SK-N-MC (cell line): ENCODE results near the gene SLC25A36.
"Not testable (repeated sequence)": the region's sequence is repeated elsewhere in the genome, so short reads cannot be mapped to it uniquely, and the experiment has no call there.

Source experiments
- DNase-seq: peaks from one replicate; pipeline ENCODE4 v3.0.0-alpha.2; 2011; ENCODE audit warnings: low read depth, low spot score
- H3K27ac ChIP-seq: fragments of 200-600 bp; sonication (generic); 2 replicates; pipeline ENCODE4 v1.5.1; 2016; ENCODE audit warnings: mixed run types
- H3K36me3 ChIP-seq: fragments of 200-600 bp; sonication (generic); 2 replicates; pipeline ENCODE4 v1.6.1; 2017; ENCODE audit warnings: antibody characterized with exemption, low read length, mixed read lengths; ENCODE audit not compliant: insufficient read depth
- H3K4me3 ChIP-seq: fragments of 200-600 bp; sonication (generic); 2 replicates; pipeline ENCODE4 v1.5.1; 2016
- H3K9ac ChIP-seq: fragments of 200-600 bp; sonication (generic); 2 replicates; pipeline ENCODE4 v1.8.0; 2017; ENCODE audit warnings: mixed run types, mixed read lengths; ENCODE audit not compliant: insufficient read length
- H3K9me3 ChIP-seq: fragments of 200-600 bp; sonication (generic); 2 replicates; pipeline ENCODE4 v1.6.1; 2017; ENCODE audit warnings: low read depth, mild to moderate bottlenecking, antibody characterized with exemption, low read length, moderate library complexity, mixed read lengths
- EZH2 ChIP-seq: fragments of 200-600 bp; sonication (generic); IDR thresholded peaks from one replicate; pipeline ENCODE4 v1.6.1; 2017; ENCODE audit warnings: antibody characterized with exemption
- FOXP2 ChIP-seq: optimal IDR thresholded peaks from 2 replicates; pipeline ENCODE3; 2011; ENCODE audit warnings: mild to moderate bottlenecking, moderate library complexity; ENCODE audit not compliant: insufficient read depth; ENCODE audit errors: extremely low read length, control extremely low read depth
- POLR2AphosphoS5 ChIP-seq: IDR thresholded peaks from 2 replicates; pipeline ENCODE4 v1.6.1; 2012; ENCODE audit warnings: mild to moderate bottlenecking, low read depth, low read length, borderline replicate concordance

The SLC25A36 gene

GRCh38 chr3:140942221-140943104 is 827 bp downstream of the SLC25A36 start:
- Histone ChIP-seq H3K36me3 (no peaks in the 10 kb centered on the region), H3K4me3 (peak overlapping the region; percentile 95), H3K27ac (no peak overlapping the region), H3K9me3 (no peaks in the 10 kb centered on the region), H3K9ac (peak overlapping the region; percentile 90)
- no peak for TF ChIP-seq POLR2AphosphoS5
- TF ChIP-seq EZH2: no peak
- no peak for TF ChIP-seq FOXP2
- no peak for DNase-seq

GRCh38 chr3:140943781-140944552 is 2.3 kb downstream of the SLC25A36 start:
- TF ChIP-seq EZH2: no peak
- no peaks in the 10 kb centered on the region for H3K36me3 ChIP-seq
- peak overlapping the region; percentile 25 for H3K9ac ChIP-seq
- H3K27ac ChIP-seq: no peak overlapping the region
- peak overlapping the region; percentile 95; the same call in 1 of the 2 replicates for H3K4me3 ChIP-seq
- DNase-seq: no peak
- H3K9me3 ChIP-seq: no peaks in the 10 kb centered on the region

GRCh38 chr3:140948460-140949249 is 7.0 kb downstream of the SLC25A36 start:
- TF ChIP-seq FOXP2 (no peak), EZH2 (no peak), POLR2AphosphoS5 (no peak)
- no peaks in the 10 kb centered on the region for H3K9me3 ChIP-seq
- H3K4me3 ChIP-seq: no peak overlapping the region
- DNase-seq: no peak
- no peak overlapping the region for H3K9ac ChIP-seq
- no peaks in the 10 kb centered on the region for H3K36me3 ChIP-seq
- no peak overlapping the region for H3K27ac ChIP-seq

DNA sequence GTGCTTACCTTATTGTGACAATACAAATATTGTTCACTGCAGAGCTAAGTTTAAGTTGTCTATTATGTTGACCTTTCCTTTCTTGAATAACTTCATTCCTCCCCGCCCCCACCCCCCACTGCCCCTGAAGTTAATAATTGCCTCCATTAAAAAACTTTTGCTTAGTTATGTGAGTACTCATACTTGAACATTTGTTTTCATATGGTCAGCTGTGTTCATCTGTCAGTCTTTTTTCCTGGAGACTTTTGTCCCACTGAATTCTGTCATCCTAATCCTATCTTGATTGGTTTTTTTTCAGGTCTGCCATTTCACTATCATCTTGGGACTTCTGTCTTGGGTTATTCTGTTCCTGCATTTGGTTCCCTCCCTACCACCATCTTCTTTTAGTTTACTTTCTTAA is 8.5 kb downstream of the SLC25A36 start:
- H3K4me3 ChIP-seq: no peak overlapping the region
- no peaks in the 10 kb centered on the region for H3K9me3 ChIP-seq
- DNase-seq: no peak

GRCh38 chr3:140950863-140951262 is 9.2 kb downstream of the SLC25A36 start:
- no peak for TF ChIP-seq POLR2AphosphoS5
- no peak for TF ChIP-seq EZH2
- TF ChIP-seq FOXP2: no peak
- no peak for DNase-seq
- Histone ChIP-seq H3K9me3 (no peaks in the 10 kb centered on the region), H3K27ac (no peak overlapping the region), H3K4me3 (no peak overlapping the region), H3K36me3 (no peaks in the 10 kb centered on the region), H3K9ac (no peak overlapping the region)

More for the DNA sequence above, 8.5 kb downstream of the SLC25A36 start:
- no peaks in the 10 kb centered on the region for H3K36me3 ChIP-seq
- no peak overlapping the region for H3K27ac ChIP-seq
- TF ChIP-seq FOXP2 (no peak), EZH2 (no peak), POLR2AphosphoS5 (no peak)
- H3K9ac ChIP-seq: no peak overlapping the region

GRCh38 chr3:140951750-140952149 is 10.1 kb downstream of the SLC25A36 start:
- not testable (repeated sequence) for DNase-seq, H3K9ac ChIP-seq, H3K27ac ChIP-seq, H3K9me3 ChIP-seq, H3K36me3 ChIP-seq, H3K4me3 ChIP-seq

- H3K4me3 ChIP-seq: peak overlapping the region; percentile 43
- H3K27ac ChIP-seq: peak overlapping the region; percentile 73
- DNase-seq: peak; percentile 76
- peaks cover 8% of the 10 kb centered on the region; the same call in 1 of the 2 replicates for H3K36me3 ChIP-seq
- H3K9me3 ChIP-seq: no peaks in the 10 kb centered on the region
- peak overlapping the region; percentile 8 for H3K9ac ChIP-seq
- TF ChIP-seq POLR2AphosphoS5: peak; percentile 58; the same call in 1 of the 2 replicates
- no peak for TF ChIP-seq EZH2
Observed at GRCh38 chr3:140953028-140953960, 11.7 kb downstream of the SLC25A36 start.

- no peak for DNase-seq
- TF ChIP-seq EZH2: no peak
- no peak for TF ChIP-seq POLR2AphosphoS5
- TF ChIP-seq FOXP2: no peak
- Histone ChIP-seq H3K27ac (no peak overlapping the region), H3K9ac (no peak overlapping the region), H3K36me3 (peaks cover 14% of the 10 kb centered on the region; the same call in 1 of the 2 replicates), H3K9me3 (no peaks in the 10 kb centered on the region), H3K4me3 (no peak overlapping the region)
Observed at GRCh38 chr3:140954576-140954975, 12.9 kb downstream of the SLC25A36 start.
